ENCODE data around the gene GNG12. TPM values are rescaled to one million over a fixed set of nuclear protein-coding genes. Genes with fewer than 3 reads are reported as not detected.

Gene GNG12
- total and polyA plus RNA-seq, 8 donors, result 21.7 to 189 (median 59.6) TPM

GRCh38 chr1:67790201-67790692, 43.0 kb downstream of the GNG12 start:
- intact Hi-C loops (cut with DNase I; ENCODE audit: low total_unique reads), result no loop called here
- H3K27me3 ChIP-seq, result no peaks in the 10 kb centered on the region
- no peak for DNase-seq
- peak overlapping the region in 1 of 5 donors; percentile 40 for H3K27ac ChIP-seq
- TF ChIP-seq POLR2A (IDR thresholded peaks at IDR 0.05) (no peak), CTCF (IDR thresholded peaks at IDR 0.05) (no peak), POLR2AphosphoS5 (IDR thresholded peaks at IDR 0.05) (no peak), EP300 (IDR thresholded peaks at IDR 0.05) (no peak)
- H3K4me1 ChIP-seq, result peaks cover 11 to 84% (median 51%) of the 10 kb centered on the region in 4 donors
- H3K4me3 ChIP-seq, result no peak overlapping the region
- no peaks in the 10 kb centered on the region for H3K9me3 ChIP-seq
- 78 to 83% (median 82%) methylated on average over 7 of the region's 7 CpGs for WGBS, 5 donors
- H3K36me3 ChIP-seq, result no peaks in the 10 kb centered on the region

- WGBS, 5 donors, result 82 to 95% (median 87%) methylated on average over 6 of the region's 6 CpGs
Observed at GRCh38 chr1:67789551-67789950, 43.7 kb downstream of the GNG12 start.

GRCh38 chr1:67788904-67789303, 44.4 kb downstream of the GNG12 start:
- Histone ChIP-seq H3K36me3 (no peaks in the 10 kb centered on the region), H3K27me3 (no peaks in the 10 kb centered on the region), H3K9me3 (no peaks in the 10 kb centered on the region), H3K4me3 (no peak overlapping the region), H3K4me1 (peaks cover 11 to 77% (median 46%) of the 10 kb centered on the region in 4 donors), H3K27ac (peak overlapping the region in 3 of 5 donors; percentile 24 to 41 (median 35))
- TF ChIP-seq POLR2AphosphoS5 (IDR thresholded peaks at IDR 0.05), result no peak
- TF ChIP-seq EP300 (IDR thresholded peaks at IDR 0.05), result no peak
- intact Hi-C loops (cut with DNase I; ENCODE audit: low total_unique reads), result no loop called here
- 73 to 90% (median 87%) methylated on average over 7 of the region's 7 CpGs for WGBS, 5 donors
- no peak for DNase-seq

More at GRCh38 chr1:67789551-67789950, 43.7 kb downstream of the GNG12 start:
- no peak overlapping the region for H3K4me3 ChIP-seq
- intact Hi-C loops (cut with DNase I; ENCODE audit: low total_unique reads), result no loop called here
- H3K27ac ChIP-seq, result peak overlapping the region in 1 of 5 donors; percentile 41
- no peak for DNase-seq
- H3K4me1 ChIP-seq, result peaks cover 11 to 83% (median 51%) of the 10 kb centered on the region in 4 donors
- no peaks in the 10 kb centered on the region for H3K9me3 ChIP-seq
- no peaks in the 10 kb centered on the region for H3K36me3 ChIP-seq
- TF ChIP-seq EP300 (IDR thresholded peaks at IDR 0.05), result no peak
- TF ChIP-seq POLR2AphosphoS5 (IDR thresholded peaks at IDR 0.05), result no peak
- no peak for TF ChIP-seq CTCF (IDR thresholded peaks at IDR 0.05)
- no peak for TF ChIP-seq POLR2A (IDR thresholded peaks at IDR 0.05)
- H3K27me3 ChIP-seq, result no peaks in the 10 kb centered on the region

- intact Hi-C loops (cut with DNase I; ENCODE audit: low total_unique reads), result no loop called here
- Histone ChIP-seq H3K27ac (peak overlapping the region in 3 of 5 donors; percentile 24 to 41 (median 35)), H3K4me1 (peaks cover 11 to 71% (median 40%) of the 10 kb centered on the region in 4 donors), H3K27me3 (no peaks in the 10 kb centered on the region), H3K36me3 (no peaks in the 10 kb centered on the region), H3K9me3 (no peaks in the 10 kb centered on the region), H3K4me3 (no peak overlapping the region)
- TF ChIP-seq POLR2AphosphoS5 (IDR thresholded peaks at IDR 0.05) (no peak), POLR2A (IDR thresholded peaks at IDR 0.05) (no peak), CTCF (IDR thresholded peaks at IDR 0.05) (no peak), EP300 (IDR thresholded peaks at IDR 0.05) (no peak)
- 45 to 57% (median 53%) methylated on average over 5 of the region's 5 CpGs for WGBS, 5 donors
- no peak for DNase-seq
Observed at GRCh38 chr1:67788238-67788790, 45.0 kb downstream of the GNG12 start.

GRCh38 chr1:67787746-67788145, 45.5 kb downstream of the GNG12 start:
- peak overlapping the region in 2 of 5 donors; percentile 24 to 41 for H3K27ac ChIP-seq
- H3K36me3 ChIP-seq, result no peaks in the 10 kb centered on the region
- 89 to 98% (median 92%) methylated on average over 2 of the region's 2 CpGs for whole genome bisulfite sequencing, 5 donors
- no peak for TF ChIP-seq CTCF (IDR thresholded peaks at IDR 0.05)
- TF ChIP-seq EP300 (IDR thresholded peaks at IDR 0.05), result no peak
- no peak for TF ChIP-seq POLR2AphosphoS5 (IDR thresholded peaks at IDR 0.05)
- no peak for TF ChIP-seq POLR2A (IDR thresholded peaks at IDR 0.05)
- no peaks in the 10 kb centered on the region for H3K9me3 ChIP-seq
- intact Hi-C loops (cut with DNase I; ENCODE audit: low total_unique reads), result no loop called here
- H3K27me3 ChIP-seq, result no peaks in the 10 kb centered on the region
- no peak overlapping the region for H3K4me3 ChIP-seq
- H3K4me1 ChIP-seq, result peaks cover 11 to 65% (median 35%) of the 10 kb centered on the region in 4 donors
- no peak for DNase-seq

Measured in stomach (tissue), 9 donors.